Naive thymus-derived CD8-positive, alpha-beta T cell (primary cell): ENCODE measurements around the gene JUN. TPM values are rescaled to one million over a fixed set of nuclear protein-coding genes. Genes with fewer than 3 reads are reported as not detected.
"Not testable (repeated sequence)": the region's sequence is repeated elsewhere in the genome, so short reads cannot be mapped to it uniquely, and the experiment has no call there.

ENCODE experiments used
- ATAC-seq, 2 donors: fragments of 150-1000 bp; cut with Tn5 transposase in 1 of 2; sonication (Bioruptor Pico), chemical (Tn5 transposase) in 1 of 2; 1 replicate in 1 of 2; 2 replicates in 1 of 2; pipeline ENCODE4 v1.10.0; 2021; ENCODE audit warnings: mild to moderate bottlenecking in 2 of 2, moderate library complexity in 2 of 2
- POLR2A ChIA-PET: fragments of 350-600 bp; sonication (Branson Sonifier 250); formaldehyde crosslinking; loops from one replicate; lab custom pipeline; 2021; ENCODE audit warnings: antibody characterized with exemption; lab: Charles Lee
- DNase-seq, 10 donors: peaks; one replicate each; pipeline versions ENCODE4 v3.0.0 to v3.0.0-alpha.2; 2020 to 2022
- H3K27ac Mint-ChIP-seq, 10 donors: one replicate each; pipeline ENCODE4 v1.8.0; 2020 to 2022; ENCODE audit warnings: mild to moderate bottlenecking in 10 of 10, mixed read lengths in 10 of 10, moderate library complexity in 4 of 10, inconsistent platforms in 1 of 10
- H3K27me3 Mint-ChIP-seq, 5 donors: one replicate each; pipeline ENCODE4 v1.8.0; 2021 to 2022; ENCODE audit warnings: mixed read lengths in 5 of 5
- H3K36me3 Mint-ChIP-seq, 3 donors: one replicate each; pipeline ENCODE4 v1.8.0; 2020 to 2022; ENCODE audit warnings: mixed read lengths in 3 of 3, mild to moderate bottlenecking in 2 of 3, inconsistent platforms in 1 of 3
- H3K4me1 Mint-ChIP-seq, 4 donors: one replicate each; pipeline ENCODE4 v1.8.0; 2021 to 2022; ENCODE audit warnings: mixed read lengths in 4 of 4
- H3K4me3 Mint-ChIP-seq, 10 donors: one replicate each; pipeline ENCODE4 v1.8.0; 2020 to 2022; ENCODE audit warnings: mild to moderate bottlenecking in 10 of 10, mixed read lengths in 10 of 10, moderate library complexity in 6 of 10, inconsistent platforms in 1 of 10
- H3K9me3 Mint-ChIP-seq, 9 donors: one replicate each; pipeline ENCODE4 v1.8.0; 2020 to 2022; ENCODE audit warnings: mixed read lengths in 9 of 9, mild to moderate bottlenecking in 3 of 9, inconsistent platforms in 1 of 9, moderate library complexity in 1 of 9
- polyA plus RNA-seq, 3 donors: library from polyadenylated mRNA; unstranded; fragments of 300-500 nt; fragmentation: Illumina TruSeq; gene quantifications; one replicate each; pipeline ENCODE4 v1.2.3, GENCODE V29; 2021
- total RNA-seq, 8 experiments: library from RNA in 2 of 8; stranded (reverse) in 2 of 8; gene quantifications; one replicate each; pipeline ENCODE4 v1.2.3 and lab custom pipeline; 2021 to 2026

Gene JUN
- total and polyA plus RNA-seq, 5 experiments from 2014 or later, result 30.7 to 59.4 (median 38.2) TPM

GRCh38 chr1:58805716-58806571 lies 22.1 kb upstream of the JUN start:
- POLR2A ChIA-PET, result interaction anchor here (1.7 kb wide), 1 partner anchor 21 kb away, joined by 8 read pairs; no protein-coding TSS in a partner anchor
- Mint-ChIP-seq H3K27me3 (no peaks in the 10 kb centered on the region), H3K36me3 (peaks cover 0 to 15% (median 13%) of the 10 kb centered on the region in 3 donors), H3K9me3 (no peaks in the 10 kb centered on the region), H3K4me1 (peaks cover 6 to 42% (median 15%) of the 10 kb centered on the region in 4 donors), H3K4me3 (peak overlapping the region in 1 of 10 donors; percentile 16), H3K27ac (peak overlapping the region in 7 of 10 donors; percentile 18 to 79 (median 42))
- DNase-seq (no peak), ATAC-seq (no peak)

- H3K9me3 Mint-ChIP-seq, result no peaks in the 10 kb centered on the region
- H3K27me3 Mint-ChIP-seq, result no peaks in the 10 kb centered on the region
- DNase-seq (no peak), ATAC-seq (no peak)
- H3K4me3 Mint-ChIP-seq, result no peak overlapping the region
- H3K36me3 Mint-ChIP-seq, result peaks cover 0 to 15% (median 13%) of the 10 kb centered on the region in 3 donors
- peak overlapping the region in 3 of 10 donors; percentile 5 to 72 (median 38) for H3K27ac Mint-ChIP-seq
- H3K4me1 Mint-ChIP-seq, result peaks cover 9 to 37% (median 14%) of the 10 kb centered on the region in 4 donors
- POLR2A ChIA-PET, result interaction anchor here (0.6 to 1.7 kb wide), 3 partner anchors 9 to 208 kb away, joined by 3 to 8 read pairs (median 3); no protein-coding TSS in a partner anchor
These were observed 21.2 kb upstream of the JUN start for GRCh38 chr1:58804853-58805565.

- H3K9me3 Mint-ChIP-seq, result no peaks in the 10 kb centered on the region
- H3K27me3 Mint-ChIP-seq, result no peaks in the 10 kb centered on the region
- ATAC-seq (no peak), DNase-seq (no peak)
- H3K36me3 Mint-ChIP-seq, result peaks cover 0 to 15% (median 13%) of the 10 kb centered on the region in 3 donors
- POLR2A ChIA-PET, result no interaction called here
- H3K4me3 Mint-ChIP-seq, result no peak overlapping the region
- peaks cover 7 to 27% (median 15%) of the 10 kb centered on the region in 4 donors for H3K4me1 Mint-ChIP-seq
- peak overlapping the region in 1 of 10 donors; percentile 14 for H3K27ac Mint-ChIP-seq
These were observed 20.0 kb upstream of the JUN start for GRCh38 chr1:58803858-58804257.

DNA sequence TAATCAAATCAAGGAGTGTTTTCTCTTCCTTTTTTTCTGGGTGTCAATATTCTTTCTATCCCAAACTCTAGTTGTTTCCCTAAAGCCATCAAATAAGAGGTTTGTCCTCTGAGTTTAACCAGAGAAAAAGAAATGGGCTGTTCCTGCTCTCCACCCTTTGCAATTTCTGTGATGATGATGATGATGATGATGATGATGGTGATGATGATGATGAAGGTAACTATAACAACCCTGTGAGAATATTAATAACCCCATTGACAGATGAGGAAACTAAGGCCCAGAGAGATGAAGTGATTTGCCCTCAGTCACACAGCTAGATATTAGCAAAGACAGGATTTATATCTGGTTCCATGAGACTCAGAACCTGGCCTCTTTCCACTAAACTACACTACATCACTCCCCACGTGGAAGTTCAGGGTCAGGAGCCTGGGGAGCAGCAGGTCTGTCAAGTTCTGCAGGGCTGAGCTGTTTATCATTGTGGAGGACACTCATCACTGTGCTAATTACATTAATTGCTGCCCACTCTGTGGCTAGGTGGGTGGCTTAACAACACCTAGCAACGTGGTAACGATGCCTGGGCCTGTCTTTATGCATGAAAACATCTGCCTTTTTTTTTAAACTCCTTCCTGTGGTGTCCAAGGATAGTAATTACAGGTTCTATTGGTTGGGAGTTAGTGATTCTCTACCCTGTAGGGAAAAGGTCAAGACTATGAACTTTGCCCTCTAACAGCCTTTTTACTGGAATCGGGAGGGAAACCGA lies 19.0 kb upstream of the JUN start:
- Mint-ChIP-seq H3K27me3 (no peaks in the 10 kb centered on the region), H3K9me3 (no peaks in the 10 kb centered on the region), H3K4me3 (no peak overlapping the region), H3K27ac (no peak overlapping the region), H3K4me1 (peaks cover 7 to 24% (median 15%) of the 10 kb centered on the region in 4 donors), H3K36me3 (peaks cover 0 to 15% (median 15%) of the 10 kb centered on the region in 3 donors)
- POLR2A ChIA-PET, result interaction anchor here (1.0 kb wide), 1 partner anchor 13 kb away, joined by 4 read pairs; no protein-coding TSS in a partner anchor
- ATAC-seq, result no peak
- no peak for DNase-seq

- POLR2A ChIA-PET, H3K4me3 Mint-ChIP-seq, H3K27me3 Mint-ChIP-seq, H3K9me3 Mint-ChIP-seq, DNase-seq, H3K27ac Mint-ChIP-seq, ATAC-seq: not testable (repeated sequence)
- peaks cover 0 to 16% (median 15%) of the 10 kb centered on the region in 3 donors for H3K36me3 Mint-ChIP-seq
- H3K4me1 Mint-ChIP-seq, result peaks cover 7 to 21% (median 11%) of the 10 kb centered on the region in 4 donors
These were observed 17.4 kb upstream of the JUN start for GRCh38 chr1:58801286-58801685.

DNA sequence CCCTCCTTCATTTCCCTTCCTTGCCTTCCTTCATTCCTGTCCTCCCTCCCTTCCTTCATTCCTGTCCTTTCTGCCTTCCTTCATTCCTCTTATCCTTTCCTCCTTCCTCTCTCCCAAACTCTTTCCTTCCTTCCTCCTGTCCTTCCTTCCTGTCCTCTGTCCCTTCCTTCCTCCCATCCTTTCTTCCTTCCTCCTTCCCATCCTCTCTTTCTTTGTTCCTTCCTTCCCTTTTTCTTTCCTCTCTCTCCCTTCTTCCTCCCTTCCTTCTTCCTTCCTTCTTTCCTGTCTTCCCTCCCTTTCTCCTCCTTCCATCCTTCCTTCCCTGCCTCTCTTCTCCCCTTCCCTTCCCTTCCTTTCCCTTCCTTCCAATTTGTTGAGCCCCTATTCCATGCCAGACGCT lies 15.8 kb upstream of the JUN start:
- no peak for ATAC-seq
- Mint-ChIP-seq H3K27me3 (no peaks in the 10 kb centered on the region), H3K27ac (peak overlapping the region in 1 of 10 donors; percentile 13), H3K4me3 (no peak overlapping the region), H3K36me3 (peaks cover 0 to 6% (median 4%) of the 10 kb centered on the region in 3 donors), H3K4me1 (peaks cover 7 to 18% (median 15%) of the 10 kb centered on the region in 4 donors), H3K9me3 (no peaks in the 10 kb centered on the region)
- POLR2A ChIA-PET, result no interaction called here
- no peak for DNase-seq

- peaks cover 0 to 6% (median 2%) of the 10 kb centered on the region in 3 donors for H3K36me3 Mint-ChIP-seq
- DNase-seq, result no peak
- POLR2A ChIA-PET, result interaction anchor here (0.7 kb wide), 1 partner anchor 15 kb away, joined by 3 read pairs; the partner anchor contains the start of gene JUN
- H3K27me3 Mint-ChIP-seq, result no peaks in the 10 kb centered on the region
- no peaks in the 10 kb centered on the region for H3K9me3 Mint-ChIP-seq
- peak overlapping the region in 2 of 10 donors; percentile 13 to 45 for H3K27ac Mint-ChIP-seq
- H3K4me1 Mint-ChIP-seq, result peaks cover 14 to 21% (median 17%) of the 10 kb centered on the region in 4 donors
- no peak for ATAC-seq
- no peak overlapping the region for H3K4me3 Mint-ChIP-seq
These were observed 15.1 kb upstream of the JUN start for GRCh38 chr1:58798910-58799442.

DNA sequence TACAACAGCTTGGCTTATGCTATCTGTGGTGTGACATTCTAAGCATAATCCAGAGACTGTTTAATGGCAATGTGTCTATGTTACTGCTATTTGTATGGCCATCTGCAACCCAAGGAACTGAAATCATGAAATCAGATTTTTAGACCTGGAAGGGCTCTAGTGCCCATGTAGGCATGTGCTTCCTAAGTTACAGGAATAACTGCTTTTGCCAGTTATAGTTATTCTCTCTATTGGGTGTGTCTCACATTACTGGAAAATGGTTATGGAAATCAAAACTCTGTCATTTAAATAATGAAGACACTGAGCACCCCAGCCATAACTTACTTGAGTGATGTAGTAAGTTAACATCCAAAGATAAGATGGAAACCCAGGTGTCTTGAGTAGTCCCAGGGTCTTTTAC lies 12.6 kb upstream of the JUN start:
- no peak overlapping the region for H3K4me3 Mint-ChIP-seq
- no peak overlapping the region for H3K27ac Mint-ChIP-seq
- no peaks in the 10 kb centered on the region for H3K9me3 Mint-ChIP-seq
- H3K36me3 Mint-ChIP-seq, result peaks cover 0 to 6% (median 0%) of the 10 kb centered on the region in 3 donors
- H3K4me1 Mint-ChIP-seq, result peaks cover 18 to 34% (median 30%) of the 10 kb centered on the region in 4 donors
- no peak for DNase-seq
- no peaks in the 10 kb centered on the region for H3K27me3 Mint-ChIP-seq
- no peak for ATAC-seq
- POLR2A ChIA-PET, result no interaction called here

DNA sequence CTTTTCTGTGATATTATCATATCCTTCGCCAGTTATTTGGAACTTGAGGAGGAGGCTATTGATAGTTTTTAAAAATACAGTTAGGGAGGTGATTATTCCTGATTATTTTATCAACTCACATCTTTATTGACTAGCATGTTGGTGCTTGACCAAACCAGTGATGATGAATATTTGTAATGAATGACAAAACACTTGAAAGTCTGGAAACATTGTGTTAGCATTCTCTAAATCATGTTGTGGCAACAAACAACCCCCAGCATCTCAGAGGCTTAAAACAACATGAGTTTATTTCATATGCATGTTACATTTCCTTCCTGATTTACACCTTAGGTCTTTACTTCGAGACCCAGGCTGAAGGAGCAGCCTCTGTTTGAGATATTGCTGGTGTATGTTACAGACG lies 10.7 kb upstream of the JUN start:
- H3K27me3 Mint-ChIP-seq, result no peaks in the 10 kb centered on the region
- H3K4me1 Mint-ChIP-seq, result peaks cover 23 to 45% (median 41%) of the 10 kb centered on the region in 4 donors
- H3K27ac Mint-ChIP-seq, result peak overlapping the region in 1 of 10 donors; percentile 39
- ATAC-seq, result no peak
- no peak for DNase-seq
- peaks cover 0 to 6% (median 5%) of the 10 kb centered on the region in 3 donors for H3K36me3 Mint-ChIP-seq
- H3K9me3 Mint-ChIP-seq, result peaks cover 0 to 3% (median 0%) of the 10 kb centered on the region in 9 donors
- H3K4me3 Mint-ChIP-seq, result no peak overlapping the region
- POLR2A ChIA-PET, result interaction anchor here (1.2 kb wide), 1 partner anchor 11 kb away, joined by 3 read pairs; the partner anchor contains the start of gene JUN

DNA sequence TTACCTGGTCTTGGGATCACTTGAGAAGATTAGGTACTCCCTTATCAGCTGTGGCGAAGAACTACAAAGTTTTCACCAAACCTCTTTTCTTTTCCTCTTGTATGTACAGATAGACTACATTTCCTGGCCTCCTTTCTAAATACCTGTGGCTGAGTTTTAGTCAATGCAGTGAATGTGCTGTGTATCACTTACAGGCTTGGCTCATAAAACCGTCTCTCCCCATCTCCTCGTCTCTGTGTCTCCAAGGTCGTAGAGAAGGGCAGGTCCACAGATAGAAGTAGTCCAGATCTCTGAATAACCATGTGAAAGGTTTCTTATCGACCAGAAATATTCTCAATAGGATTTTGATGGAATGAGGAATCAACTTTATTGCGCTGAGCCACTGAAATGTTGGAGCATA lies 9.0 kb upstream of the JUN start:
- Mint-ChIP-seq H3K9me3 (peaks cover 0 to 19% (median 7%) of the 10 kb centered on the region in 9 donors), H3K27me3 (no peaks in the 10 kb centered on the region), H3K4me3 (no peak overlapping the region), H3K36me3 (peaks cover 15 to 18% (median 17%) of the 10 kb centered on the region in 3 donors), H3K4me1 (peaks cover 24 to 53% (median 47%) of the 10 kb centered on the region in 4 donors), H3K27ac (peak overlapping the region in 1 of 10 donors; percentile 80)
- POLR2A ChIA-PET, result no interaction called here
- DNase-seq, result no peak
- ATAC-seq, result no peak

DNA sequence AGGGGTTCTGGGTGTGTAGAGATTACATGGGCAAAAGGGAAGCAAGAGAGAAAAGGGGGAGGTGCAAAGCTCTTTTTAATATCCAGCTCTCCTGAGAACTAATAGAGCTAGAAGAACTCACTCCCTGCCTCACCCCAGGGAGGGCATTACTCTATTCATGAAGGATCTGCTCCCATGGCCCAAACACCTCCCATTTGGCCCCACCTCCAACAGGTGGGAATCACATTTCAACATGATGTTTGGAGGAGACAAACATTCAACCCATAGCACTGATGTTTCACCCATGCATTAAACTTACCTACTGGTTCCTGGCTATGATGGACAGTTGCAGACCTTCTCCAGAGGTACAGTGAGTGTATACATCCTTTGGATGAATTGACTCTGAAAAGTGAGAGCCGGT lies 7.3 kb upstream of the JUN start:
- Mint-ChIP-seq H3K27ac (peak overlapping the region in 4 of 10 donors; percentile 48 to 56 (median 50)), H3K9me3 (peaks cover 0 to 20% (median 9%) of the 10 kb centered on the region in 9 donors)

More for the DNA sequence above, 7.3 kb upstream of the JUN start:
- Mint-ChIP-seq H3K4me3 (no peak overlapping the region), H3K4me1 (peaks cover 31 to 65% (median 59%) of the 10 kb centered on the region in 4 donors), H3K36me3 (peaks cover 15 to 21% (median 21%) of the 10 kb centered on the region in 3 donors), H3K27me3 (no peaks in the 10 kb centered on the region)
- DNase-seq (no peak), ATAC-seq (no peak)
- POLR2A ChIA-PET, result no interaction called here
